ENCODE measurements around the gene AGAP1.

DNA sequence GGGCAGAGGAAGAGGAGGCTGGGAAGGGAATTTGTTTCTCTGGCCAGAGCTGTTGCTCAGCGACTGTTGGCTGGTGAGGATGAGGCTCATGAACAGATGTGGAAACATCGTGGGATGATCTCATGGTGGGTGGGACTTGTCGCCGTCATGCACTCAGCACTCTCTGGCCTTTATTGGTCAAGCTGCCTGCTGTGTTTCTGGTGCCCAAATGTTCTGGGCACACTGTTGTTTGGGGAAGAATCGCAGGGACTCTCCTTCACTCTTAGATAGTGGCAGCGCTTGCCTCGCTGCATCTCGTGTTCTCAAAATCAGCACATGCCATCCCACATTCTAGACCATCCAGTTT lies 145.6 kb downstream of the AGAP1 start:
- TF ChIP-seq, protein P1, sequence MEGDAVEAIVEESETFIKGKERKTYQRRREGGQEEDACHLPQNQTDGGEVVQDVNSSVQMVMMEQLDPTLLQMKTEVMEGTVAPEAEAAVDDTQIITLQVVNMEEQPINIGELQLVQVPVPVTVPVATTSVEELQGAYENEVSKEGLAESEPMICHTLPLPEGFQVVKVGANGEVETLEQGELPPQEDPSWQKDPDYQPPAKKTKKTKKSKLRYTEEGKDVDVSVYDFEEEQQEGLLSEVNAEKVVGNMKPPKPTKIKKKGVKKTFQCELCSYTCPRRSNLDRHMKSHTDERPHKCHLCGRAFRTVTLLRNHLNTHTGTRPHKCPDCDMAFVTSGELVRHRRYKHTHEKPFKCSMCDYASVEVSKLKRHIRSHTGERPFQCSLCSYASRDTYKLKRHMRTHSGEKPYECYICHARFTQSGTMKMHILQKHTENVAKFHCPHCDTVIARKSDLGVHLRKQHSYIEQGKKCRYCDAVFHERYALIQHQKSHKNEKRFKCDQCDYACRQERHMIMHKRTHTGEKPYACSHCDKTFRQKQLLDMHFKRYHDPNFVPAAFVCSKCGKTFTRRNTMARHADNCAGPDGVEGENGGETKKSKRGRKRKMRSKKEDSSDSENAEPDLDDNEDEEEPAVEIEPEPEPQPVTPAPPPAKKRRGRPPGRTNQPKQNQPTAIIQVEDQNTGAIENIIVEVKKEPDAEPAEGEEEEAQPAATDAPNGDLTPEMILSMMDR (IDR thresholded peaks at IDR 0.05) = no peak
- peak; percentile 93 for TF ChIP-seq POLR2AphosphoS5 (IDR thresholded peaks at IDR 0.05)
